Renal pelvis (tissue), 4 donors: ENCODE data around the gene DLX2. TPM values are rescaled to one million over a fixed set of nuclear protein-coding genes. Genes with fewer than 3 reads are reported as not detected.
A peak's percentile ranks its signal among the peaks of the same experiment; 100 is the strongest.
"Not testable (repeated sequence)": the region's sequence is repeated elsewhere in the genome, so short reads cannot be mapped to it uniquely, and the experiment has no call there.

Experiments
- DNase-seq: peaks from one replicate; pipeline ENCODE4 v3.0.0-alpha.2; 2013
- polyA plus RNA-seq, 3 donors: library from polyadenylated mRNA; unstranded; fragments of 120-200 nt; gene quantifications; one replicate each; pipeline ENCODE4 v1.2.1, GENCODE V29; 2013; ENCODE audit not compliant: insufficient read length in 3 of 3

Gene DLX2
- polyA plus RNA-seq, 3 donors = 0.12 to 0.14 TPM; not detected in 1

DNA sequence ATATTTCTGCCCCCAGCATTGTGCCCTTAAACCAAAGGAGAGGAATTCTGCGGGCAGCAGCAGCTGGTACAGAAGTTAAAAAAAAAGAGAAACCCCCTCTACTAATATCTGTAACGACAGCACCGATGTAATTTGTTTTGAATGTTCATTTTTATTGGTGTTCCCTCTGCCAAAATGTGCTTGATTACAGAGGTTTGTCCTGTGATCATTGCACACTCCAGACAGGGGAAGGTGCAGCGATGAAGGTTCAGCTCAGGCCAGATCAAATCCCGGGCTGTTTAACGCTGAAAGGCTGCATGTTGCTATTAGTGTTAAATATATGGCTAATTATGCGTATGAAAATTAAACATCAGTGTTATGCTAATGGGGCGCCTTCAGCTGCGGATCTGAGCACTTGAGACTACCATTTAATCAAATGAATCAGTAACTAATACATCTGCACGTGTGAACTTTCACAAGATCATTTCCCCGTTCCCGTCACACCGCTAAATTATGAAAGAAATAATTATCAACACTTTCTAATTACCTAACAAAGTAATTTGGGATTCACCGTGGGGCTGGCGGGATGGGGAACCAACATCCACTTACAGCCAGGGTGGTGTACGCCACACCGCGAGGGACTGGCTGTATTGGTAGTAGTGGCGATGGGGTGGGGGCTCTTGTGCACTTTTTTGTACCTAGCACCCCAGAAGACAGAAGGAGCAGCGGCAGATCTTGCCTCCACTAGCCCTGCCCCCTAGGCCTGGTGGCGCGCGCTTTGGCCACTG, 18.9 kb downstream of the DLX2 start:
- DNase-seq = no peak

DNA sequence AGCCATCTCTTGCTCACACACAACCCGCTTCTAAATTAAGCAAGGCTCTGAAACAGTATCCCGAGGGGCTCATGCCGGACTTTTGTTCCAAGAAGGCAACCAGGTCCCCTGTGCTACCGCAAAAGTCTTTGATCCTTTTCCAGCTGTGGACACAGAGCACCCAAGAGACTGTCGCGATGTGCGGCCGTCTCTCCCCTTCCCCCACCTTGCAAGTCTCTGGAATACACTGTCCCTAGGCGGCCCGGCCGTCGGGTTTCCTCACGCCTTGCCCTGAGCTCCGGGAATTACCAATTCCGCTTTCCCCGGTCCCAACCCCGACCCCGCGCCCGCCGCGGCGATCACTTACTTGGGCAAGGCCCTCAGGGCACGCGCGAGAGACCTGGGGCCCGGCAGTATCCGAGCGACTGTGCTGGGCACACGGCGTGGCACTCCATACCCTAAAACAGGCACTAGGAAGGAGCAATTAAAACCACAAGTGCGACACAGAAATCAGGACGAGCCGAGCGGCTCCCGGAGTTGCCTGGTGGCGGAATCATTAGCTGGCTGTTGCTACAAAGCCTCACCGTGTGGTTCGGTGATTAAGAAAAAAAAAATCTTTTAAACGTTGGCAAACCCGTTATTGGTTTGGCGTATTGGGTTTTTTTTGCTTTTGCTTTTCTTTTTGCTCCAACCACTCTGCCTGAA, 19.6 kb downstream of the DLX2 start:
- no peak for DNase-seq

GRCh38 chr2:172082105-172082943, 20.4 kb downstream of the DLX2 start:
- peak; percentile 5 for DNase-seq

- no peak for DNase-seq
These were observed 21.3 kb downstream of the DLX2 start for GRCh38 chr2:172081221-172082022.

DNA sequence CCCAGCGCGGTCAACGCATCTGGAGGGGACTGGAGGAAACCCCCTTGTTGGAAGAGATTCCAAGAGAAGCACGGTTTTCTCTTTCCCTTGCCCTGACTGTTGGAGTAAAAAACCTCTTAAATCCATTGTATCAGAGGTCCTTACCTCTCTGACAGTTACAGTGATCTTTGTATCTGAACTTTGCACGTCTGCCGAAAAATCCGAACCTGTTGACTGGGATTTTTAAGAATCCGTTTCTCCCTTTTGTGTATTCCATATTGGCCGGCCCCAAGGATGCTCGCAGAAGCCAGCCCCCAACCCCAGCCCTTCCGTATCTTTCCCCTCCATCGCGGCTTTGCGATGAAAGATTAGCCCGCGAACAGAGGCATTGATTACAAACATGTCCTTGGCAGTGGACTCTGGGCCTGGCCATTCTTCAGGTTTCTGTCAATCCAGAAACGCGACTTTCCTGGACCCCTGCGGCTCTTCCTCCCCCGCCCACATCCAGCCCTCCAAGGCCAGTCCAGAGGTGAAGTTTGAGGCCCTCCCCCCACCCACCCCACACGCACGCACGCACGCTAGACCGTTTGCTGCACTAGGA, 22.0 kb downstream of the DLX2 start:
- DNase-seq = no peak

DNA sequence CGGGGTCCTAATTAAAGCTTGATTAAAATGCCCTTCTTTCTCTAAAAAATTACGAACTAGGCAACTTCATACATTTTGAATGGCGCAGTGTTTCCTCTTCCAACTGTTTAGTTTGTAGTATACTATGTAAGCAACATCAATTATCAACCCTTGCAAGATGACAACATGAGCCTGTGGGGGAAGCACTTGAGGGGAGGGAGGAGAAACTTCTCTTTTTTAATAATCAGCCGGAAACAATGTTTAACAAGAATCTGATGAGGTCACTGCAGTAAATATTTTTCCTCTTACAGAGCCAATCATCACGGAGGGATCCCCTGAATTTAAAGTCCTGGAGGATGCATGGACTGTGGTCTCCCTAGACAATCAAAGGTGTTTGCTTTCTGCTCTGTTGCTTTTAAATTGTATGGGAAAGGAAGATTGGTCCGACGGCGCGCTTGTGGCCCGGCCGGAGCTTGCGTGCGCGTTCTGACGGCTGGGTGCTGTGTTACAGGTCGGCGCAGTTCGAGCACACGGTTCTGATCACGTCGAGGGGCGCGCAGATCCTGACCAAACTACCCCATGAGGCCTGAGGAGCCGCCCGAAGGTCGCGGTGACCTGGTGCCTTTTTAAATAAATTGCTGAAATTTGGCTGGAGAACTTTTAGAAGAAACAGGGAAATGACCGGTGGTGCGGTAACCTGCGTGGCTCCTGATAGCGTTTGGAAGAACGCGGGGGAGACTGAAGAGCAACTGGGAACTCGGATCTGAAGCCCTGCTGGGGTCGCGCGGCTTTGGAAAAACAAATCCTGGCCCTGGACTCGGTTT, 22.7 kb downstream of the DLX2 start:
- DNase-seq = peak; percentile 10

DNA sequence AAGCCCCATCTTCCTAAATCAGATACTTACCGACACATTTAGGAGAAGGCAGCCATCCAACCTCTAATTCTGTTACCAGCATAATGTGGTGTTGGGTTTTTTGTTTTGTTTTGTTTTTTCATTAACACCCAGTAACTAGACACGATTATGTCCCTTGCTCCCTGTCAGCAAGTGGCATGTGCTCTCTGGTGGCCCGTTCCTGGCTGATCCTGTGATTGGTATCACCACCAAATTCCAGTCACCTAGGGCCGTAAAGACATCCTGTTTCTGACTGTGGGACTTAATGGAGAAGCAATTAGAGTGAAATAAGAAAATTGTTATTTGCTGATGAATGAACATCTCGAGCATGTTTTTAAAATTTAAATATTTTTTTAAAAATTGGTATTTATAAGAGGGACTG, 23.3 kb downstream of the DLX2 start:
- DNase-seq = no peak

- DNase-seq = no peak
These were observed 28.4 kb downstream of the DLX2 start for GRCh38 chr2:172074254-172074653.

DNA sequence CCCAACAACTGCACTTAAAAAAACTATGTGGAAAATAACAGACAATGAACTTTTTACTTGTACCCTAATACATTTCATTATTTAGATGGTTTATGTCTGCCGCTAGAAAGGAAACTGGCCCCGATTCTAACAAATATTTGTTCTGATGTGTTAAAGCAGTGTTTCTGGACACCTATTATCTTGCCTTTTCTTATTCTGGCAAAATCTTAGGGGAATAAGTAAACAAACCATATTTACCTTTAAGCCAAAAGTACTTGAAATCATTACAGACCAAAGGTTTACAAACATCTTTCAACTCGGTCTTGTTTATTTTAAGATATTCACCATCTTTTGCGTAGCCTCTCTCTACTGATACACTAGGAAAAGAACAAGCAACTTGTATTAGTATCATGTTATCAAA, 29.2 kb downstream of the DLX2 start:
- no peak for DNase-seq

GRCh38 chr2:172072706-172073105, 30.0 kb downstream of the DLX2 start:
- DNase-seq = no peak

GRCh38 chr2:172072303-172072702, 30.4 kb downstream of the DLX2 start:
- no peak for DNase-seq

- no peak for DNase-seq
These were observed 31.8 kb downstream of the DLX2 start for GRCh38 chr2:172070936-172071335.

DNA sequence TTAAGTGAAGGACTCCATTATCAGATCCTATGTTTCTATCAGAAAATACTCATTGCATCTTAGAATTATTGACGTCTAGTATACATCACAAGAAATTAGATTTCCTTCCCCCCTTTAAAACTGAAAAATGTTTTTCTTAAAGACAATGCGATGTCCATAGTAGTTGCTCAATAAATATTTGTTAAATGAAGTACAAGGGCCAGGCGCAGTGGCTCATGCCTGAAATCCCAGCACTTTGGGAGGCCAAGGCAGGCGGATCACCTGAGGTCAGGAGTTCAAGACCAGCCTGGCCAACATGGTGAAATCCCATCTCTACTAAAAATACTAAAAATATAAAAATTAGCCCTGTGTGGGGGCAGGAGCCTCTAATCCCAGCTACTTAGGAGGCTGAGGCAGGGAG, 34.8 kb downstream of the DLX2 start:
- not testable (repeated sequence) for DNase-seq

DNA sequence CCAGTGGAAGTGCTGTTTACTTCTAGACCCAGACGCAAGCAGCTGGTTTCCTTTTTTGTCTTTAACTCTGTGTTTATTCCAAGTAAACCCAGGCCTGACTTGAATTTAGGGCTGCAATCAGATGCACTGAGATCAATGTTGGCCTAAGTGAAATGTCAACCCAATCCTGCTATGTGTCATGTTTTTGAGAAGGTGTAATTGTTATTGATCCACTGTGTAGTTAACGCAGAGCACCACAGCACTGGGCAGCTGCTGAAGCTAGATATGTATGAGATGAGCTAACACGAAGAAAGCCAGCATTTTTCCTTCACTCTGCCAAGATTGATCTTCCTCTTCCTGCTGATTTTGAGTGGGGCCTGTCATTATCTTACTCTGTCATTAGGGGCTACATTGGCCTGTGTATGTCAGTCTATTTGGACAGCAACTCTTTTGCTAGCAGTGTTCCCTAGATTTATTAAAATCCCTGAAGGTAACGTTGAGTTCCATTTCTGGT, 36.3 kb downstream of the DLX2 start:
- no peak for DNase-seq

DNA sequence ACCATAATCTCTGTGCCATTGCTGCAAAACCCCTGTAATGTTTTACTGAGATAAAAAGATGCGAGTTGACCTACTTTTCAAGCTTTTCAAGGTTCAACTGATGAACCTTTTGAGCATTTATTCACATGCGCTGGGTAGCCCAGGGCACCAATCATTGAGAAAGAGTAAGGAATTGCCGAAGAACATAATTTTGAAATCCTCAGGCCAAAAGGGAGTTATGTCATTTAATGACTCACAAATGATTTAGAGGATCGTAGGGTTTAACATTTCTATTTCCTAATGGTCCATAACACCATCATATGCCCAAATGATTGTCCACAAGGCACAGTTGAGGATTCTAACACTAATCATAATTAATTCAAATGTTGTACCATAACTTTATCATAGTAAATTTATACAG, 37.6 kb downstream of the DLX2 start:
- no peak for DNase-seq

- no peak for DNase-seq
These were observed 39.3 kb downstream of the DLX2 start for GRCh38 chr2:172063446-172063845.

DNA sequence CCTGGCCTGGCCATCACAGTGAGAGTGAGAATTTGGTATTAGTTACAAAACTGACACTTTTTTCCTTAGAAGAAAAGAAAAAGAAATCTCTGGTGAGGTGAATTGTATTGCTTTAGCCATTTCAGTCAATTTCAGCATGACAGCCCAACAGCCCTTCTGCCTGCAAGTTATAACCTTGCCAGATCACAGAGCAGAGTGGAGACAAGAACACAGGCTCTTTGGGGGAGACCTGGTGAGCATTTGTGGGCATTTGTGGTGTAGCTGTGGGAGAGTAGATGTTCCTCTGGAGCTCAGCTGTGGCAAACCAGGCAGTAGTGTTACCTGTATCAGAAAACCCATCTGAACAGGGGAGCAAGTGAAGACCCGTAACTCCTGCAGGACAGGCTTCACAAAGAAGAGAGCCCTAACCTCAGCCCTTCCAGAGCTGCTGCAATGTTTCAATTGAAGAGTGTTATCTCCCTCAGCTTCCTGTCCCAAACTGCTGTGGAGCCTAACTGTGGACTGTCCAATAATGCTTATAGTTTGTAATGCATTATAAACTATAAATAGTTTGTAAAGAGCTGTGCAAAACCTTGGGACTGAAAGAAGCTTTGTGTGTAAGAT, 40.2 kb downstream of the DLX2 start:
- DNase-seq = no peak

GRCh38 chr2:172060118-172060517, 42.6 kb downstream of the DLX2 start:
- not testable (repeated sequence) for DNase-seq

- DNase-seq = no peak
These were observed 44.0 kb downstream of the DLX2 start for GRCh38 chr2:172058660-172059059.

GRCh38 chr2:172056293-172056692, 46.4 kb downstream of the DLX2 start:
- DNase-seq = no peak
